HepG2 (cell line): ENCODE measurements around the gene POLR2J3. TPM values are rescaled to one million over a fixed set of nuclear protein-coding genes. Genes with fewer than 3 reads are reported as not detected.
"Not testable (repeated sequence)": the region's sequence is repeated elsewhere in the genome, so short reads cannot be mapped to it uniquely, and the experiment has no call there.

ENCODE experiments used
- ATAC-seq: fragments of 200-7000 bp; cut with Tn5 transposase; 3 replicates; pipeline ENCODE4 v1.9.1; 2020; ENCODE audit warnings: mild to moderate bottlenecking, moderate library complexity
- Bru-seq: library from RNA; stranded (reverse); fragments of 400-500 nt; gene quantifications from one replicate; lab custom pipeline; 2021; lab: Mats Ljungman, UMichigan
- BruChase-seq, 2 experiments: library from RNA; stranded (reverse); fragments of 400-500 nt; gene quantifications; one replicate each; lab custom pipeline; 2021; lab: Mats Ljungman, UMichigan
- BruUV-seq: library from RNA; stranded (reverse); fragments of 400-500 nt; replicated peaks from 2 replicates; lab custom pipeline; 2021; lab: Mats Ljungman, UMichigan
- CTCF ChIA-PET: fragments of 300-600 bp; formaldehyde crosslinking; extraction: SDS; loops from one replicate; lab custom pipeline; 2021; ENCODE audit warnings: low total read pairs, inconsistent platforms, low intra/inter-chr PET ratio; lab: Yijun Ruan, JAX
- POLR2A ChIA-PET: fragments of 350-600 bp; sonication (Branson Sonifier 250); formaldehyde crosslinking; loops from one replicate; lab custom pipeline; 2020; ENCODE audit warnings: antibody characterized with exemption, inconsistent platforms; lab: Yijun Ruan, JAX
- DNase-seq: peaks from one replicate; pipeline ENCODE4 v3.0.0-alpha.2; 2015; ENCODE audit warnings: low spot score
- FAIRE-seq: peaks from 3 replicates; lab custom pipeline; 2011; peaks lifted over from hg19 to GRCh38; lab: Jason Lieb, UNC
- H2AFZ ChIP-seq: one replicate; pipeline ENCODE4 v1.6.1; 2011; ENCODE audit warnings: low read length, inconsistent platforms
- H3K27ac ChIP-seq: fragments of 300-600 bp; 3 replicates; pipeline ENCODE4 v1.8.0; 2011; ENCODE audit warnings: mixed run types, mild to moderate bottlenecking, mixed read lengths, low read length, inconsistent platforms; ENCODE audit not compliant: insufficient read depth; ENCODE audit errors: extremely low read length
- H3K27me3 ChIP-seq, 2 experiments: fragments of 200-600 bp in 1 of 2; 2 replicates in 1 of 2; 3 replicates in 1 of 2; pipeline versions ENCODE4 v1.6.0 to v1.8.0; 2011; ENCODE audit warnings: low read length in 2 of 2, mild to moderate bottlenecking in 2 of 2, moderate library complexity in 2 of 2, inconsistent platforms in 1 of 2; ENCODE audit not compliant: insufficient read depth in 2 of 2, control insufficient read depth in 1 of 2
- H3K36me3 ChIP-seq, 2 experiments: fragments of 200-600 bp in 1 of 2; replicated peaks in 1 of 2; 2 replicates in 1 of 2; 3 replicates in 1 of 2; pipeline versions ENCODE4 v1.5.1 to v1.8.0; 2011; ENCODE audit warnings: low read length in 2 of 2, inconsistent platforms in 1 of 2; ENCODE audit not compliant: insufficient read depth in 2 of 2, control insufficient read depth in 1 of 2
- H3K4me1 ChIP-seq: 2 replicates; pipeline ENCODE4 v1.5.1; 2012; ENCODE audit warnings: low read length, inconsistent platforms; ENCODE audit not compliant: insufficient read depth
- H3K4me2 ChIP-seq: 2 replicates; pipeline ENCODE4 v1.6.0; 2011; ENCODE audit warnings: low read depth, low read length, inconsistent platforms
- H3K4me3 ChIP-seq, 3 experiments: fragments of 200-600 bp in 1 of 3; sonication (generic), shearing (Covaris generic) in 1 of 3; replicated peaks in 1 of 3; 2 replicates each; pipeline ENCODE4 v1.5.1; 2011 to 2016; ENCODE audit warnings: low read length in 3 of 3, inconsistent platforms in 2 of 3, low read depth in 2 of 3, mild to moderate bottlenecking in 2 of 3, control low read depth in 1 of 3, mixed read lengths in 1 of 3; ENCODE audit not compliant: insufficient read depth in 1 of 3
- H3K79me2 ChIP-seq: one replicate; pipeline ENCODE4 v1.6.1; 2011; ENCODE audit warnings: low read length, inconsistent platforms; ENCODE audit not compliant: insufficient read depth
- H3K9ac ChIP-seq: 2 replicates; pipeline ENCODE4 v1.6.0; 2011; ENCODE audit warnings: mild to moderate bottlenecking, low read depth, low read length, inconsistent platforms; ENCODE audit not compliant: insufficient read depth
- H3K9me3 ChIP-seq: 2 replicates; pipeline ENCODE4 v1.5.1; 2012; ENCODE audit warnings: mild to moderate bottlenecking, low read length
- H4K20me1 ChIP-seq: 2 replicates; pipeline ENCODE4 v1.6.0; 2011; ENCODE audit warnings: inconsistent platforms, mild to moderate bottlenecking, low read length, moderate library complexity; ENCODE audit not compliant: insufficient read depth
- BRCA1 ChIP-seq: sonication (generic); formaldehyde crosslinking; IDR thresholded peaks from 2 replicates; pipeline ENCODE4 v1.4.0; 2020; ENCODE audit warnings: missing genetic modification reagents
- HMGXB3 ChIP-seq: sonication (generic); formaldehyde crosslinking; IDR thresholded peaks from 2 replicates; pipeline ENCODE4 v1.4.0; 2020; ENCODE audit warnings: missing genetic modification reagents, borderline replicate concordance
- MXD4 ChIP-seq: IDR thresholded peaks from 2 replicates; pipeline ENCODE4 v1.6.1; 2016; ENCODE audit warnings: mild to moderate bottlenecking, missing biosample characterization, missing genetic modification reagents
- ZNF275 ChIP-seq: sonication (generic); formaldehyde crosslinking; IDR thresholded peaks from 2 replicates; pipeline ENCODE4 v1.8.0; 2022; ENCODE audit warnings: missing genetic modification reagents, mild to moderate bottlenecking, inconsistent platforms, borderline replicate concordance
- ZNF281 ChIP-seq: sonication (generic); formaldehyde crosslinking; IDR thresholded peaks from 2 replicates; pipeline ENCODE4 v1.4.0; 2020; ENCODE audit warnings: missing genetic modification reagents, borderline replicate concordance
- WGBS: methylation state at CpG from one replicate; pipeline ENCODE4 v1.1.6; 2017; ENCODE audit warnings: low lambda C conversion rate; 5-methylcytosine and 5-hydroxymethylcytosine counted together
- in situ Hi-C: cut with HindIII; loops from 2 replicates; pipeline ENCODE4 v1.10.0; 2017; ENCODE audit warnings: low pct_unique_long_range_greater_than_20kb; ENCODE audit not compliant: extremely low pct_ligation_motif_present
- intact Hi-C: fragments of 100-400 bp; cut with micrococcal nuclease; formaldehyde crosslinking; loops from one replicate; pipeline ENCODE4 v1.10.0; 2022; ENCODE audit not compliant: unreplicated experiment
- long read RNA-seq, 2 experiments: library from RNA in 1 of 2; library from polyadenylated mRNA in 1 of 2; stranded (forward) in 1 of 2; unstranded in 1 of 2; transcript quantifications; one replicate each; pipeline ENCODE4 v2.0.0, GENCODE V29; 2019 to 2022
- polyA minus RNA-seq, 3 experiments: library from RNA; depleted of rRNA, polyadenylated mRNA; stranded (reverse); fragments of >200 nt; gene quantifications; 2 replicates each; pipeline ENCODE4 v1.2.3, GENCODE V29; 2011; ENCODE audit warnings: low replicate concordance in 1 of 3
- polyA plus RNA-seq, 8 experiments: library from polyadenylated mRNA; depleted of rRNA in 3 of 8; stranded (reverse) in 7 of 8; unstranded in 1 of 8; fragments of >200 nt; fragmentation: Illumina TruSeq in 4 of 8; extraction: Trizol in 4 of 8; gene quantifications; 2 replicates each; pipeline versions ENCODE4 v1.2.1 to v1.2.3, GENCODE V29; 2011 to 2016; ENCODE audit warnings: low read depth in 4 of 8, missing spikeins in 1 of 8, mixed read lengths in 1 of 8; ENCODE audit not compliant: insufficient read depth in 1 of 8
- total RNA-seq, 5 experiments: library from RNA; depleted of rRNA; stranded (reverse); fragments of >200 nt; fragmentation: Illumina TruSeq; extraction: Trizol; gene quantifications; 2 replicates each; pipeline ENCODE4 v1.2.3, GENCODE V29; 2016; ENCODE audit warnings: low read depth in 1 of 5

Gene POLR2J3
- total RNA-seq (2016; rRNA removed; fragmentation: Illumina TruSeq; extraction: Trizol), result 24.0 and 28.0 TPM in 2 replicates
- 10.8 and 23.0 TPM in 2 replicates for total RNA-seq (2016; cell fraction: cytosol; rRNA removed; fragmentation: Illumina TruSeq; extraction: Trizol; ENCODE audit: low read depth)
- total RNA-seq (2016; cell fraction: insoluble cytoplasmic fraction; rRNA removed; fragmentation: Illumina TruSeq; extraction: Trizol), result 21.8 and 29.9 TPM in 2 replicates
- total RNA-seq (2016; cell fraction: membrane; rRNA removed; fragmentation: Illumina TruSeq; extraction: Trizol), result 17.9 and 21.3 TPM in 2 replicates
- total RNA-seq (2016; cell fraction: nucleus; rRNA removed; fragmentation: Illumina TruSeq; extraction: Trizol), result 30.5 and 36.9 TPM in 2 replicates
- polyA plus RNA-seq (2011; rRNA removed), result 34.2 and 36.5 TPM in 2 replicates
- 22.6 and 27.8 TPM in 2 replicates for polyA plus RNA-seq (2011; cell fraction: cytosol; rRNA removed)
- 62.0 and 82.7 TPM in 2 replicates for polyA plus RNA-seq (2011; cell fraction: nucleus; rRNA removed)
- polyA plus RNA-seq (2012), result 27.2 and 53.4 TPM in 2 replicates
- polyA plus RNA-seq (2016; cell fraction: cytosol; fragmentation: Illumina TruSeq; extraction: Trizol; ENCODE audit: low read depth), result 109 and 153 TPM in 2 replicates
- polyA plus RNA-seq (2016; cell fraction: insoluble cytoplasmic fraction; fragmentation: Illumina TruSeq; extraction: Trizol; ENCODE audit: low read depth), result 73.3 and 86.7 TPM in 2 replicates
- 146 and 148 TPM in 2 replicates for polyA plus RNA-seq (2016; cell fraction: membrane; fragmentation: Illumina TruSeq; extraction: Trizol; ENCODE audit: low read depth)
- polyA plus RNA-seq (2016; cell fraction: nucleus; fragmentation: Illumina TruSeq; extraction: Trizol; ENCODE audit: insufficient read depth, low read depth), result 91.6 and 110 TPM in 2 replicates
- 31.6 and 86.9 TPM in 2 replicates for polyA minus RNA-seq (2011; rRNA and poly(A)+ RNA removed; ENCODE audit: low replicate concordance)
- polyA minus RNA-seq (2011; cell fraction: cytosol; rRNA and poly(A)+ RNA removed), result 11.1 and 12.8 TPM in 2 replicates
- 80.6 and 112 TPM in 2 replicates for polyA minus RNA-seq (2011; cell fraction: nucleus; rRNA and poly(A)+ RNA removed)
- percentile 74 among the genes with signal in this experiment for Bru-seq, nascent RNA
- percentile 68 among the genes with signal in this experiment for BruChase-seq, experiment 1, labeled RNA remaining after a 6-hour chase
- BruChase-seq, experiment 2, labeled RNA remaining after a 2-hour chase, result percentile 74 among the genes with signal in this experiment
- long read RNA-seq, experiment 1, partial matches to known transcripts, result 0 of 4 reads
- long read RNA-seq, experiment 1, other reads (novel, unspliced or antisense), result 0 of 4 reads
- long read RNA-seq, experiment 2, partial matches to known transcripts, result 0 of 2 reads
- long read RNA-seq, experiment 2, other reads (novel, unspliced or antisense), result 0 of 2 reads

- peak within 1 kb of the TSS; percentile 82 for H3K9ac ChIP-seq
- H3K4me3 ChIP-seq, result peak within 1 kb of the TSS; percentile 61 to 84 (median 72); a peak in 5 of 6 replicates
- H3K4me1 ChIP-seq, H2AFZ ChIP-seq, H3K36me3 ChIP-seq, FAIRE-seq, intact Hi-C loops, CTCF ChIA-PET, H3K9me3 ChIP-seq, POLR2A ChIA-PET, H3K79me2 ChIP-seq, H4K20me1 ChIP-seq, in situ Hi-C loops, H3K27me3 ChIP-seq: not testable (repeated sequence)
- H3K27ac ChIP-seq, result peak within 1 kb of the TSS; percentile 54
- TSS peak; percentile 58 for BruUV-seq
- WGBS, result 1% methylated on average over 37 of the region's 64 CpGs
- ATAC-seq (peak; percentile 87), DNase-seq (peak; percentile 85)
- H3K4me2 ChIP-seq, result 0 out of 2 replicates have a peak within 1 kb of the TSS, but pooled peaks have one; percentile 39
- TF ChIP-seq HMGXB3 (CRISPR knock-in tag) (peak; percentile 62; the same call in 1 of the 2 replicates), BRCA1 (CRISPR knock-in tag) (0 out of 2 replicates have a peak, but pooled peaks have one; percentile 57), MXD4 (peak; percentile 72), ZNF281 (CRISPR knock-in tag) (0 out of 2 replicates have a peak, but pooled peaks have one; percentile 18), ZNF275 (CRISPR knock-in tag) (0 out of 2 replicates have a peak, but pooled peaks have one; percentile 39)
Observed at GRCh38 chr7:102572261-102573239, at the start of gene POLR2J3. POLR2J3 (minus strand) TSS chr7:102572583; CDS start chr7:102572521, 62 bp downstream.
